K562 (cell line): ENCODE measurements around the gene ACOT7. TPM values are rescaled to one million over a fixed set of nuclear protein-coding genes. Genes with fewer than 3 reads are reported as not detected.
A peak's percentile ranks its signal among the peaks of the same experiment; 100 is the strongest.

Experiments
- ATAC-seq: fragments of 200-7000 bp; cut with Tn5 transposase; 3 replicates; pipeline ENCODE4 v1.9.1; 2020; ENCODE audit warnings: moderate library complexity
- BruUV-seq: library from RNA; stranded (reverse); fragments of 400-500 nt; replicated peaks from 2 replicates; lab custom pipeline; 2021; lab: Mats Ljungman, UMichigan
- CTCF ChIA-PET: fragments of 300-600 bp; formaldehyde crosslinking; extraction: SDS; loops from one replicate; lab custom pipeline; 2021; ENCODE audit warnings: low intra/inter-chr PET ratio; lab: Yijun Ruan, JAX
- POLR2A ChIA-PET: fragments of 300-600, 350-650 bp; sonication (Branson Sonifier 250); formaldehyde crosslinking; extraction: SDS; loops from one replicate; lab custom pipeline; 2021; ENCODE audit warnings: antibody characterized with exemption, inconsistent platforms; lab: Yijun Ruan, JAX
- DNase-seq, 4 experiments: peaks; one replicate each; pipeline versions ENCODE4 v3.0.0 to v3.0.0-alpha.2; 2011 to 2018; ENCODE audit warnings: low spot score in 3 of 4, mixed read lengths in 3 of 4; ENCODE audit errors: extremely low read depth in 1 of 4
- FAIRE-seq: peaks from 2 replicates; lab custom pipeline; 2011; peaks lifted over from hg19 to GRCh38; lab: Jason Lieb, UNC
- H2AFZ ChIP-seq: 2 replicates; pipeline ENCODE4 v1.6.0; 2011; ENCODE audit warnings: low read depth, low read length, control low read depth, inconsistent platforms
- H3K27ac ChIP-seq: fragments of 200-600 bp; 3 replicates; pipeline ENCODE4 v1.8.0; 2011; ENCODE audit warnings: low read depth, mild to moderate bottlenecking, control low read depth, inconsistent platforms, low read length, moderate library complexity, mixed read lengths; ENCODE audit errors: extremely low read depth
- H3K27me3 ChIP-seq, 2 experiments: fragments of 300-600 bp in 1 of 2; 2 replicates in 1 of 2; 3 replicates in 1 of 2; pipeline versions ENCODE4 v1.6.0 to v1.8.0; 2011; ENCODE audit warnings: inconsistent platforms in 2 of 2, low read length in 2 of 2, mild to moderate bottlenecking in 1 of 2, mixed read lengths in 1 of 2, moderate library complexity in 1 of 2; ENCODE audit not compliant: control insufficient read depth in 2 of 2, insufficient read depth in 2 of 2
- H3K36me3 ChIP-seq: fragments of 300-600 bp; 3 replicates; pipeline ENCODE4 v1.8.0; 2011; ENCODE audit warnings: mild to moderate bottlenecking, low read length, inconsistent platforms; ENCODE audit not compliant: control insufficient read depth, insufficient read depth
- H3K4me1 ChIP-seq, 2 experiments: fragments of 200-600 bp in 1 of 2; replicated peaks in 1 of 2; 2 replicates in 1 of 2; 3 replicates in 1 of 2; pipeline versions ENCODE4 v1.5.1 to v1.8.0; 2011; ENCODE audit warnings: inconsistent platforms in 2 of 2, low read length in 2 of 2, mild to moderate bottlenecking in 1 of 2, mixed read lengths in 1 of 2, moderate library complexity in 1 of 2; ENCODE audit not compliant: control insufficient read depth in 2 of 2, insufficient read depth in 2 of 2
- H3K4me2 ChIP-seq: 2 replicates; pipeline ENCODE4 v1.6.1; 2011; ENCODE audit warnings: low read length, control low read depth, inconsistent platforms, mixed read lengths; ENCODE audit not compliant: insufficient read depth
- H3K4me3 ChIP-seq: fragments of 200-600 bp; sonication (generic), shearing (Covaris generic); 2 replicates; pipeline ENCODE4 v1.5.1; 2016; ENCODE audit warnings: control low read depth, inconsistent platforms
- H3K79me2 ChIP-seq: fragments of 200-600 bp; 3 replicates; pipeline ENCODE4 v1.8.0; 2011; ENCODE audit warnings: low read length, inconsistent platforms; ENCODE audit not compliant: control insufficient read depth, insufficient read depth
- H3K9ac ChIP-seq, 2 experiments: 2 replicates each; pipeline versions ENCODE4 v1.6.0 to v1.6.1; 2011; ENCODE audit warnings: low read depth in 2 of 2, low read length in 2 of 2, control low read depth in 1 of 2, inconsistent platforms in 1 of 2, mild to moderate bottlenecking in 1 of 2, mixed read lengths in 1 of 2; ENCODE audit not compliant: insufficient read depth in 1 of 2
- H3K9me1 ChIP-seq: one replicate; pipeline ENCODE4 v1.6.0; 2011; ENCODE audit warnings: inconsistent platforms, mild to moderate bottlenecking, low read length, moderate library complexity; ENCODE audit not compliant: control insufficient read depth, insufficient read depth
- H3K9me3 ChIP-seq: replicated peaks from 2 replicates; pipeline ENCODE4 v1.5.1; 2011; ENCODE audit warnings: low read depth, low read length, inconsistent platforms; ENCODE audit not compliant: control insufficient read depth, insufficient read depth
- H4K20me1 ChIP-seq: replicated peaks from 2 replicates; pipeline ENCODE4 v1.6.1; 2011; ENCODE audit warnings: low read length, inconsistent platforms, mixed read lengths; ENCODE audit not compliant: control insufficient read depth, insufficient read depth
- FOXK1 ChIP-seq: sonication (generic); formaldehyde crosslinking; IDR thresholded peaks from 2 replicates; pipeline ENCODE4 v1.8.0; 2022; ENCODE audit warnings: missing genetic modification reagents, mild to moderate bottlenecking, borderline replicate concordance
- MAX ChIP-seq: sonication (generic); formaldehyde crosslinking; IDR thresholded peaks from 2 replicates; pipeline ENCODE4 v1.9.0; 2022; ENCODE audit warnings: mild to moderate bottlenecking, missing genetic modification reagents
- NR4A1 ChIP-seq, 2 experiments: fragments of 250-450 bp in 1 of 2; fragments of 450-650 bp in 1 of 2; sonication (Bioruptor Pico) in 1 of 2; IDR thresholded peaks; 2 replicates each; pipeline versions ENCODE4 v1.4.0 to v1.6.1; 2016 to 2020; ENCODE audit warnings: mild to moderate bottlenecking in 2 of 2, missing compliant biosample characterization in 1 of 2, missing genetic modification characterization in 1 of 2, moderate library complexity in 1 of 2
- PHTF2 ChIP-seq: fragments of 250-450 bp; sonication (Bioruptor Pico); IDR thresholded peaks from 2 replicates; pipeline ENCODE4 v1.5.0; 2021; ENCODE audit warnings: mild to moderate bottlenecking
- RBM14 ChIP-seq: fragments of 200-400 bp; formaldehyde crosslinking; IDR thresholded peaks from 2 replicates; pipeline ENCODE4 v1.6.1; 2018; ENCODE audit warnings: low read depth, mild to moderate bottlenecking, low read length, moderate library complexity, borderline replicate concordance; ENCODE audit not compliant: insufficient read depth
- ZNF282 ChIP-seq: sonication (generic); formaldehyde crosslinking; IDR thresholded peaks from 2 replicates; pipeline ENCODE4 v1.8.1; 2023; ENCODE audit warnings: missing genetic modification reagents
- WGBS: fragments of 100-300 bp; shearing (Covaris generic); methylation state at CpG from one replicate; pipeline ENCODE4 v1.1.6; 2016; ENCODE audit warnings: low coverage, mixed read lengths; ENCODE audit not compliant: insufficient coverage; ENCODE audit errors: missing lambda C conversion rate; 5-methylcytosine and 5-hydroxymethylcytosine counted together
- in situ Hi-C: fragments of 300-500 bp; cut with MboI; formaldehyde crosslinking; loops from 4 replicates; pipeline ENCODE4 v1.15.0; 2018; ENCODE audit warnings: inconsistent platforms, mixed read lengths
- intact Hi-C: fragments of 100-400 bp; cut with micrococcal nuclease; formaldehyde crosslinking; loops from 2 replicates; pipeline ENCODE4 v1.14.2; 2022
- polyA plus RNA-seq, 8 experiments: library from polyadenylated mRNA; depleted of rRNA in 4 of 8; stranded (reverse) in 5 of 8; unstranded in 3 of 8; fragments of >200 nt; fragmentation: Nextera tagmentation in 2 of 8; fragmentation: Illumina TruSeq in 1 of 8; extraction: Ambion mirVana in 2 of 8; extraction: Trizol in 1 of 8; gene quantifications; 2 replicates each; pipeline versions ENCODE4 v1.2.1 to v1.2.3, GENCODE V29; 2011 to 2014; ENCODE audit warnings: inconsistent platforms in 1 of 8, missing spikeins in 1 of 8
- total RNA-seq, 7 experiments: library from RNA; depleted of rRNA in 6 of 7; stranded (reverse); fragments of >200 nt in 6 of 7; fragmentation: Illumina TruSeq in 2 of 7; extraction: Trizol in 2 of 7; gene quantifications; 2 replicates each; pipeline versions ENCODE4 v1.2.1 to v1.2.3, GENCODE V29; 2011 to 2021; ENCODE audit warnings: low replicate concordance in 1 of 7
- TF ChIP-seq, protein P1 (sequence below): sonication (generic); formaldehyde crosslinking; IDR thresholded peaks from 2 replicates; pipeline ENCODE4 v1.8.1; 2023; ENCODE audit warnings: mild to moderate bottlenecking, missing genetic modification reagents

ACOT7 gene
- total and polyA plus RNA-seq, 9 of the 15 experiments (the other 6 are each of a cell fraction or from before 2014, with no cell fraction given) = 7.0 to 92.6 (median 37.2) TPM

DNA sequence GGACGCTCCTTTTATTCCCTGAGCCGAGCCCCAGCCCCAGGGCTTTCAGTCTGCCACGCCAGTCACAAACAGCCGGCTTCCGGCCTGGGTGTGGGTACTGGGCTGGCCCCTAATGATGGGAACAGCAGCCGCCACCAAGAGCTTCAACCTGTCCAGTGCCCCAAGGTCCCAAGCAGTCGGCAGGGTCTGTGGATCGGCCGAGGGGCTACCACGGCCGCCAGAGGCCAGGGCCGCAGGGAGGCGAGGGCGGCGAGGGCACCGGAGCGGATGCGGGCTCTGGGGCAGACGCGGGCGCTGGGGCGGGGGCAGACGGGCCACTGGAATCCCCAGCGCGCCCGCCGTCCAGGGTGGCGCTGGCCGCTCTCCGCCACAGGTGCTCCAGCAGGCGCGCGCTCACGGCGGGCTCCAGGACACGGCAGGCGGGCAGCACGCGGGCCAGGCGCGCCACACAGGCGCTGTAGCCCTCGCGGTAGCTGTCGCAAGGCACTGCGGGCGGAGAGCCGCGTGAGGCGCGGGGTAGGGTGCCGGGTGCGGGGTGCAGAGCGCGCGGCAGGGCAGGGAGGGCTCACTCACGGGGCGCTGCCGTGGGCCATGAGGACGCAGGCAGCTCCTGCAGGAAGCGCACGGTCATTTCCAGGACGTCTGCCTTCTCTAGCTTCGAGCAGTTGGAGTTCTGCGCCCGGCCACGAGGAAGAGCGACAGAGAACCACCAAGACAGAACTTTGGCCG is 25.3 kb upstream of the ACOT7 start:
- H3K9ac ChIP-seq = no peak overlapping the region
- no peak overlapping the region for H3K4me3 ChIP-seq
- H4K20me1 ChIP-seq = peaks cover 21% of the 10 kb centered on the region; the same call in 1 of the 2 replicates
- H2AFZ ChIP-seq = no peak overlapping the region
- H3K36me3 ChIP-seq = no peaks in the 10 kb centered on the region
- no TSS peak for BruUV-seq
- no peak for FAIRE-seq
- peaks cover 9 to 39% of the 10 kb centered on the region in 2 experiments for H3K4me1 ChIP-seq
- peaks cover 57 to 90% of the 10 kb centered on the region in 2 experiments for H3K27me3 ChIP-seq
- CTCF ChIA-PET = no interaction called here
- POLR2A ChIA-PET = interaction anchor here (0.6 to 0.9 kb wide), 2 partner anchors 25 to 365 kb away, joined by 3 read pairs; no protein-coding TSS in a partner anchor
- no peak for DNase-seq
- intact Hi-C loops (no loop called here), in situ Hi-C loops (no loop called here)
- ATAC-seq = no peak
- no peaks in the 10 kb centered on the region for H3K79me2 ChIP-seq
- 43% methylated on average over 63 of the region's 69 CpGs for WGBS
- H3K9me1 ChIP-seq = no peaks in the 10 kb centered on the region
- H3K27ac ChIP-seq = no peak overlapping the region
- no peak for TF ChIP-seq NR4A1 (CRISPR knock-in tag; IDR thresholded peaks at IDR 0.05)
- TF ChIP-seq NR4A1 (tag; IDR thresholded peaks at IDR 0.05) = no peak
- no peak for TF ChIP-seq PHTF2 (CRISPR knock-in tag)
- 0 out of 2 replicates have a peak, but pooled peaks have one; percentile 72 for TF ChIP-seq RBM14
- TF ChIP-seq ZNF282 (CRISPR knock-in tag) = 0 out of 2 replicates have a peak, but pooled peaks have one; percentile 30
- TF ChIP-seq, protein P1, sequence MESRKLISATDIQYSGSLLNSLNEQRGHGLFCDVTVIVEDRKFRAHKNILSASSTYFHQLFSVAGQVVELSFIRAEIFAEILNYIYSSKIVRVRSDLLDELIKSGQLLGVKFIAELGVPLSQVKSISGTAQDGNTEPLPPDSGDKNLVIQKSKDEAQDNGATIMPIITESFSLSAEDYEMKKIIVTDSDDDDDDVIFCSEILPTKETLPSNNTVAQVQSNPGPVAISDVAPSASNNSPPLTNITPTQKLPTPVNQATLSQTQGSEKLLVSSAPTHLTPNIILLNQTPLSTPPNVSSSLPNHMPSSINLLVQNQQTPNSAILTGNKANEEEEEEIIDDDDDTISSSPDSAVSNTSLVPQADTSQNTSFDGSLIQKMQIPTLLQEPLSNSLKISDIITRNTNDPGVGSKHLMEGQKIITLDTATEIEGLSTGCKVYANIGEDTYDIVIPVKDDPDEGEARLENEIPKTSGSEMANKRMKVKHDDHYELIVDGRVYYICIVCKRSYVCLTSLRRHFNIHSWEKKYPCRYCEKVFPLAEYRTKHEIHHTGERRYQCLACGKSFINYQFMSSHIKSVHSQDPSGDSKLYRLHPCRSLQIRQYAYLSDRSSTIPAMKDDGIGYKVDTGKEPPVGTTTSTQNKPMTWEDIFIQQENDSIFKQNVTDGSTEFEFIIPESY (CRISPR knock-in tag) = peak; percentile 91
- TF ChIP-seq FOXK1 (CRISPR knock-in tag) = no peak
- TF ChIP-seq MAX (CRISPR knock-in tag) = 0 out of 2 replicates have a peak, but pooled peaks have one; percentile 24
- no peak overlapping the region for H3K4me2 ChIP-seq
- H3K9me3 ChIP-seq = no peaks in the 10 kb centered on the region
